A673 (cell line): Measurements from ENCODE around the gene CEP131. TPM values are rescaled to one million over a fixed set of nuclear protein-coding genes. Genes with fewer than 3 reads are reported as not detected.

Experiments used
- BruUV-seq: library from RNA; stranded (reverse); fragments of 400-500 nt; replicated peaks from 2 replicates; lab custom pipeline; 2021; lab: Mats Ljungman, UMichigan
- CTCF ChIA-PET: fragments of 300-600 bp; sonication (Branson Sonifier 250); formaldehyde crosslinking; loops from one replicate; lab custom pipeline; 2022; ENCODE audit warnings: antibody characterized with exemption; lab: Charles Lee
- POLR2A ChIA-PET: fragments of 300-600 bp; sonication (Branson Sonifier 250); formaldehyde crosslinking; loops from one replicate; lab custom pipeline; 2022; ENCODE audit warnings: antibody characterized with exemption; ENCODE audit not compliant: low non-redundant PET; lab: Charles Lee
- DNase-seq: peaks from one replicate; pipeline ENCODE4 v3.0.0-alpha.2; 2015; ENCODE audit warnings: low spot score
- H3K27ac ChIP-seq: fragments of 200-600 bp; sonication (generic); 2 replicates; pipeline ENCODE4 v1.5.1; 2016; ENCODE audit warnings: mixed run types, low read depth, mild to moderate bottlenecking, mixed read lengths, antibody characterized with exemption, low read length; ENCODE audit not compliant: poor library complexity, severe bottlenecking
- H3K27me3 ChIP-seq: fragments of 200-600 bp; sonication (generic); replicated peaks from 2 replicates; pipeline ENCODE4 v1.6.1; 2017; ENCODE audit warnings: mixed run types, low read depth, mild to moderate bottlenecking, mixed read lengths, antibody characterized with exemption, low read length; ENCODE audit not compliant: insufficient read depth, poor library complexity
- H3K36me3 ChIP-seq: fragments of 200-600 bp; sonication (generic); 2 replicates; pipeline ENCODE4 v1.6.1; 2016; ENCODE audit warnings: mixed run types, mild to moderate bottlenecking, mixed read lengths, antibody characterized with exemption, low read length; ENCODE audit not compliant: insufficient read depth, poor library complexity, severe bottlenecking
- H3K4me1 ChIP-seq: fragments of 200-600 bp; sonication (generic); 2 replicates; pipeline ENCODE4 v1.6.1; 2017; ENCODE audit warnings: mixed run types, mild to moderate bottlenecking, mixed read lengths, antibody characterized with exemption, low read length; ENCODE audit not compliant: insufficient read depth, poor library complexity, severe bottlenecking
- H3K4me3 ChIP-seq: fragments of 200-600 bp; sonication (generic); 2 replicates; pipeline ENCODE4 v1.5.1; 2016; ENCODE audit warnings: low read depth, mixed run types, mild to moderate bottlenecking, mixed read lengths, low read length; ENCODE audit not compliant: poor library complexity, severe bottlenecking
- H3K9me3 ChIP-seq: fragments of 200-600 bp; sonication (generic); 2 replicates; pipeline ENCODE4 v1.6.1; 2016; ENCODE audit warnings: mixed run types, low read depth, mild to moderate bottlenecking, mixed read lengths, antibody characterized with exemption, low read length; ENCODE audit not compliant: poor library complexity, severe bottlenecking
- EZH2 ChIP-seq: fragments of 200-600 bp; sonication (generic); IDR thresholded peaks from 2 replicates; pipeline ENCODE4 v1.6.1; 2017; ENCODE audit warnings: borderline replicate concordance, low read depth, mild to moderate bottlenecking, mixed read lengths, antibody characterized with exemption, low read length; ENCODE audit not compliant: poor library complexity, severe bottlenecking
- intact Hi-C: fragments of 100-400 bp; cut with micrococcal nuclease; formaldehyde crosslinking; loops from one replicate; pipeline ENCODE4 v1.10.0; 2022; ENCODE audit not compliant: unreplicated experiment
- total RNA-seq: library from RNA; stranded (reverse); gene quantifications from 2 replicates; pipeline ENCODE4 v1.2.3, GENCODE V29; 2021
- TF ChIP-seq, protein P1 (sequence below): fragments of 300-800, 200-600 bp; sonication (generic); conservative IDR thresholded peaks from 2 replicates; pipeline ENCODE4 v1.5.1; 2017; ENCODE audit warnings: low read depth, mild to moderate bottlenecking, antibody characterized with exemption, low read length, moderate library complexity, mixed read lengths

Gene CEP131
- total RNA-seq, 1 experiment from 2014 or later: 27.1 TPM

DNA sequence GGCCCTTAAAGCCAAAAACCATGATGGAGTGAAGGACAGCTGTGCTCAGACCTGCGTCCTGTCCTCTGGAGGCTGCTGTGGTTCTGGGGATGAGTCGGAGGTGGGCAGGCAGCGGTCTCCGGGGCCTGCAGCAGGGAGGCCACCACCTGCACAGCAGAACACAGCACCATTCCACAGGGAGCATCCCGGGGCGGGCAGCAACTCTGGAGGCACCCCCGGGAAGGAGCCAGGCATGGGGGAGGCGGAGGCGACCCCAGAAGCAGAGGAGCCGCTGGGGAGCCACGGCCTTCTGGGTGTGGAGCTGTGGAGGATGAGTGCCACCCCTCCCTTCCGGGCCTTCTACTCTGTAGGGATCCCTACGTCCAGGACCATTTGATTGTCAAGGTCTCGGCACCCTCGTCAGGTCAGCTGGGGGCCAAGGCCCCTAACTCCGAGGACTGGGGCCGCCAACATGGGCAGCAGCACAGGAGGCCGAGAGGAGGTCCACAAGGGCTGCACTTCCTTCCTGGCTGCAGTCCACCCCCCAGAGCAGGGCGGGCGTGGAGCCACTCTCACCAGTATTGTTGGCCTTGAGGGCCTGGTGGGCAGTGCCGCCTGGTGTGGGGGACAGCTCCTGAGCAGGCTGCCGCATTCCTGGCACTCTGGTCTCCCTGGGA is 23.8 kb downstream of the CEP131 start:
- Histone ChIP-seq H3K27ac (no peak overlapping the region), H3K4me3 (no peak overlapping the region), H3K9me3 (no peaks in the 10 kb centered on the region), H3K27me3 (no peaks in the 10 kb centered on the region), H3K4me1 (peaks cover 5% of the 10 kb centered on the region), H3K36me3 (no peaks in the 10 kb centered on the region)
- intact Hi-C loops: no loop called here
- no TSS peak for BruUV-seq
- no peak for TF ChIP-seq EZH2
- TF ChIP-seq, protein P1, sequence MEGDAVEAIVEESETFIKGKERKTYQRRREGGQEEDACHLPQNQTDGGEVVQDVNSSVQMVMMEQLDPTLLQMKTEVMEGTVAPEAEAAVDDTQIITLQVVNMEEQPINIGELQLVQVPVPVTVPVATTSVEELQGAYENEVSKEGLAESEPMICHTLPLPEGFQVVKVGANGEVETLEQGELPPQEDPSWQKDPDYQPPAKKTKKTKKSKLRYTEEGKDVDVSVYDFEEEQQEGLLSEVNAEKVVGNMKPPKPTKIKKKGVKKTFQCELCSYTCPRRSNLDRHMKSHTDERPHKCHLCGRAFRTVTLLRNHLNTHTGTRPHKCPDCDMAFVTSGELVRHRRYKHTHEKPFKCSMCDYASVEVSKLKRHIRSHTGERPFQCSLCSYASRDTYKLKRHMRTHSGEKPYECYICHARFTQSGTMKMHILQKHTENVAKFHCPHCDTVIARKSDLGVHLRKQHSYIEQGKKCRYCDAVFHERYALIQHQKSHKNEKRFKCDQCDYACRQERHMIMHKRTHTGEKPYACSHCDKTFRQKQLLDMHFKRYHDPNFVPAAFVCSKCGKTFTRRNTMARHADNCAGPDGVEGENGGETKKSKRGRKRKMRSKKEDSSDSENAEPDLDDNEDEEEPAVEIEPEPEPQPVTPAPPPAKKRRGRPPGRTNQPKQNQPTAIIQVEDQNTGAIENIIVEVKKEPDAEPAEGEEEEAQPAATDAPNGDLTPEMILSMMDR: no peak
- ChIA-PET CTCF (no interaction called here), POLR2A (no interaction called here)
- DNase-seq: no peak

DNA sequence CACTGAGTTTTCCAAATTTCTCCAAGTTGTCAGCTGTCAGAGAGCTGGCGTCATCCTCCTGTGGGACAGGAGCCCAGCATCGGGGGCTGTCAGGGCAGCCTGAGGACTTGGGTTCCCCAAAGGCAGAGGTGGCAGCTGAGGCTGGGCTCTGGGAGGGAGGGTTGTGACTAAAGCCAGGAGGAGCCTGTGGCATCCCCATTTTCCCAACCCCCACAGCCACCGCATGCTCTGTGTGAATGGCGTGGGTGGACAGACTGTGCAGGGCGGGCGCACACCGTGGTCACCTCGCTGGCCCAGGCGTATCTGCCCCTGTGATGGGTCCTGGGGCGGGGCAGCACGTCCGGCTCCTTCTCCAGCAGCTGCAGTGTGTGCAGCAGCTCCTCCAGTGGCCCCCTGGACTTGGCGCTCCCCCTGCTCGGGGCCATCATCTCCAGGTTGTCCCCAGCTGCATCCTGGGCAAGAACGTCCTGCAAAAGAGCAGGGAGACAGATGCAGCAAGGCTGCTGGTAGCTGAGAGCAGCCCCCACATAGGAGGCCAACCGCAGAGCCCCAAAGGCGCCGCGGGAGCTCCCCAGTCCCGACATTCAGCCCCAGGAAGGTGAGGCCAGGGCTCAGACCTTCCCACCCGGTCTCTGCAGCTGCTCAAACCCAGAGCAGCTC is 24.8 kb downstream of the CEP131 start:
- DNase-seq: no peak
- Histone ChIP-seq H3K27me3 (no peaks in the 10 kb centered on the region), H3K4me1 (peaks cover 5% of the 10 kb centered on the region), H3K4me3 (no peak overlapping the region), H3K27ac (no peak overlapping the region), H3K36me3 (no peaks in the 10 kb centered on the region), H3K9me3 (no peaks in the 10 kb centered on the region)
- intact Hi-C loops: no loop called here
- no TSS peak for BruUV-seq
- TF ChIP-seq EZH2: no peak
- TF ChIP-seq, protein P1: no peak
- ChIA-PET CTCF (no interaction called here), POLR2A (no interaction called here)

DNA sequence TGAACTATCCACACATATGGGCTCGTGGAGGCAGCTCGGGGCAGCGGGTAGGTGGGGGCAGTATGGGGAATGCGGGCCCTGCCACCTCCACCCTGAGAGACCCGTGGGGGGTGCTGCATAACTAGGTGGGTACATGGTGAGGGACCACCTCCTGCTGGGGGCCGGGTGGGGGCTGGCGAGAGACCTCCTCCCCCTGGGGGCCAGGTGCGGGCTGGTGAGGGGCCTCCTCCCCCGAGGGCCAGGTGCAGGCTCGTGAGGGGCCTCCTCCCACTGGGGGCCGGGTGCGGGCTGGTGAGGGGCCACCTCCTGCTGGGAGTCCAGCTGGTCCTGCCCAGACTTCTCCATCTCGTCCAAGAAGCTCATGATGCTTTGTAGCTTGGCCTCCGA is 25.4 kb downstream of the CEP131 start:
- intact Hi-C loops: no loop called here
- no peaks in the 10 kb centered on the region for H3K9me3 ChIP-seq

More for the DNA sequence above, 25.4 kb downstream of the CEP131 start:
- ChIA-PET POLR2A (no interaction called here), CTCF (no interaction called here)
- Histone ChIP-seq H3K27ac (no peak overlapping the region), H3K4me3 (no peak overlapping the region), H3K36me3 (no peaks in the 10 kb centered on the region), H3K4me1 (peaks cover 5% of the 10 kb centered on the region), H3K27me3 (no peaks in the 10 kb centered on the region)
- BruUV-seq: no TSS peak
- TF ChIP-seq EZH2: no peak
- TF ChIP-seq, protein P1: no peak
- no peak for DNase-seq
